ENCODE results near the gene BORCS6. TPM values are rescaled to one million over a fixed set of nuclear protein-coding genes. Genes with fewer than 3 reads are reported as not detected.
A peak's percentile ranks its signal among the peaks of the same experiment; 100 is the strongest.

BORCS6 gene
- total and polyA plus RNA-seq, 2 experiments from 2014 or later: 1.8 to 7.1 TPM

DNA sequence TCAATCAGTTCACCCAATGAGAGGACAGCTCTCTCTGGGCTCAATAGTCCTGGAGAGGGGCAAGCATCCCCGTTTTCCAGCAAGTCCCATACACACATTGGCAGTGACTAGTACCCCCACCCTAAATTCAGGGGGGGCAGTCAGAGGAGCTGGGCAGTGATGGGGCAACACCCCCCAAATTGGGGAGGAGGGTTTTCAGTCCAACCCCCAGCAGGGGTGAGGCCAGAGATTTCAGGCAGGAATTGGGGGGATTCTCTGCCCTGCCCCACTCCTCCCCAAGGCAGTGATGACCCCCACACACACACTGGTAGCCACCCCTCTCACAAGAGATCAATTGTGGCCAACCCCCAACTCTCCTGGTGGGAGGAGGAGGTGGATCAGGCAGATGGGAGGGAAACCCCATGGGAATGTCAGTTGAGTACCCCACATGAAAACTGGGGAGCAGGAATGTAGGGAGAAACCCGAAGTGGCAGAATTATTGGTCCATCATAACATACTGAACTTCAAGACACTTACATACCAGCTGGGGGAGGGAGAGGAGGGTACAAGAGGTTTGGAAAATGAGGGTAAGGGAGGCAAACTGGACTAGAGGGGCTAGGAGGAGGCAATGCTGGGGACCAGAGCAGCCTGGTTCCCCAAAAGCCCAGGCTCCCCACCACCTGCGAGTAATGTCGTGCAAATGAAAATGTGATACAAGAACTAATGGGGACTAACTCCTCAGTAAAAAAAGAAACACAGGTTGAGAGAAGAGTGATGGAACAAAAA lies 30.3 kb downstream of the BORCS6 start:
- peaks cover 5% of the 10 kb centered on the region; the same call in 1 of the 2 replicates for H3K36me3 ChIP-seq (ENCODE audit: insufficient read depth)
- peaks cover 35% of the 10 kb centered on the region for H3K4me1 Mint-ChIP-seq
- no peaks in the 10 kb centered on the region for H3K27me3 ChIP-seq (ENCODE audit: insufficient read depth)
- H3K4me1 ChIP-seq (ENCODE audit: insufficient read depth): peaks cover 32% of the 10 kb centered on the region
- peaks cover 24% of the 10 kb centered on the region; the same call in 1 of the 2 replicates for H3F3A ChIP-seq (replicated peaks; ENCODE audit: low read depth)
- TF ChIP-seq ZNF331 (CRISPR knock-in tag; IDR thresholded peaks at IDR 0.05; ENCODE audit: low read depth): no peak
- H4K20me1 ChIP-seq (replicated peaks; ENCODE audit: insufficient read depth): peaks cover 5% of the 10 kb centered on the region
- H3K36me3 Mint-ChIP-seq (ENCODE audit: low read depth): peaks cover 26% of the 10 kb centered on the region
- H3K4me3 ChIP-seq: no peak overlapping the region
- H3K4me2 ChIP-seq: no peak overlapping the region
- no peak overlapping the region; the same call in 1 of the 2 replicates for H3K27ac ChIP-seq (ENCODE audit: low read depth)
- peaks cover 28% of the 10 kb centered on the region for H3K27me3 Mint-ChIP-seq (ENCODE audit: insufficient read depth, low read depth, poor library complexity)
- ATAC-seq (no peak), DNase-seq (ENCODE audit: low spot score) (no peak)
- H3K27ac Mint-ChIP-seq: no peak overlapping the region
- H3K9me2 ChIP-seq (ENCODE audit: insufficient read depth): no peaks in the 10 kb centered on the region
- H2AFZ ChIP-seq: no peak overlapping the region
- H3K9me3 Mint-ChIP-seq: no peaks in the 10 kb centered on the region
- H3K4me3 Mint-ChIP-seq: peak overlapping the region; percentile 33; the same call in 1 of the 3 replicates
- H3K79me2 ChIP-seq (replicated peaks; ENCODE audit: insufficient read depth): peaks cover 14% of the 10 kb centered on the region; the same call in 1 of the 2 replicates

DNA sequence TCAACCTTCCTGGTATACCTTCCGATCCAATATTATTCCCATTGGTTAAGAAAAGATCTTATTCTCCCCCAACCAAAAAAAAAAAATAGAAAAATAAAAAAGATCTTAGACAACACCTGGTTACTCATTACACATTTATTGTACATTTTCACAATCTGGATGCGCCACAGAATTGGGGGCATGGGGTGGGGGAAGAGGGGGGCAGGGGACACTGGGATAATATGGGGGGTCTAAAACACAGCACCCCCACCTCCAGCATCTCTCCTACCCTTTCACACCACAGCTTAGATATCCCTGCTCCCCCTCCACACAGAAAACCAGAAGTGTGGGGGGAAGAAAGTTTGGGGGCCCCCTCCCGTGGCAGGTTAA lies 31.0 kb downstream of the BORCS6 start:
- Histone ChIP-seq H3K36me3 (ENCODE audit: insufficient read depth) (peaks cover 5% of the 10 kb centered on the region; the same call in 1 of the 2 replicates), H3F3A (replicated peaks; ENCODE audit: low read depth) (peaks cover 26% of the 10 kb centered on the region; the same call in 1 of the 2 replicates), H2AFZ (no peak overlapping the region), H3K9me2 (ENCODE audit: insufficient read depth) (no peaks in the 10 kb centered on the region), H4K20me1 (replicated peaks; ENCODE audit: insufficient read depth) (peaks cover 5% of the 10 kb centered on the region), H3K79me2 (replicated peaks; ENCODE audit: insufficient read depth) (peaks cover 14% of the 10 kb centered on the region; the same call in 1 of the 2 replicates), H3K4me3 (no peak overlapping the region), H3K4me1 (ENCODE audit: insufficient read depth) (peaks cover 28% of the 10 kb centered on the region), H3K4me2 (no peak overlapping the region), H3K27me3 (ENCODE audit: insufficient read depth) (no peaks in the 10 kb centered on the region), H3K27ac (ENCODE audit: low read depth) (no peak overlapping the region)
- Mint-ChIP-seq H3K36me3 (ENCODE audit: low read depth) (peaks cover 26% of the 10 kb centered on the region), H3K27me3 (ENCODE audit: insufficient read depth, low read depth, poor library complexity) (peaks cover 31% of the 10 kb centered on the region), H3K9me3 (no peaks in the 10 kb centered on the region; the same call in 2 of the 3 replicates), H3K4me1 (peaks cover 30% of the 10 kb centered on the region), H3K27ac (no peak overlapping the region), H3K4me3 (peak overlapping the region; percentile 32; the same call in 1 of the 3 replicates)
- ATAC-seq (no peak), DNase-seq (ENCODE audit: low spot score) (no peak)
- TF ChIP-seq, protein P1, sequence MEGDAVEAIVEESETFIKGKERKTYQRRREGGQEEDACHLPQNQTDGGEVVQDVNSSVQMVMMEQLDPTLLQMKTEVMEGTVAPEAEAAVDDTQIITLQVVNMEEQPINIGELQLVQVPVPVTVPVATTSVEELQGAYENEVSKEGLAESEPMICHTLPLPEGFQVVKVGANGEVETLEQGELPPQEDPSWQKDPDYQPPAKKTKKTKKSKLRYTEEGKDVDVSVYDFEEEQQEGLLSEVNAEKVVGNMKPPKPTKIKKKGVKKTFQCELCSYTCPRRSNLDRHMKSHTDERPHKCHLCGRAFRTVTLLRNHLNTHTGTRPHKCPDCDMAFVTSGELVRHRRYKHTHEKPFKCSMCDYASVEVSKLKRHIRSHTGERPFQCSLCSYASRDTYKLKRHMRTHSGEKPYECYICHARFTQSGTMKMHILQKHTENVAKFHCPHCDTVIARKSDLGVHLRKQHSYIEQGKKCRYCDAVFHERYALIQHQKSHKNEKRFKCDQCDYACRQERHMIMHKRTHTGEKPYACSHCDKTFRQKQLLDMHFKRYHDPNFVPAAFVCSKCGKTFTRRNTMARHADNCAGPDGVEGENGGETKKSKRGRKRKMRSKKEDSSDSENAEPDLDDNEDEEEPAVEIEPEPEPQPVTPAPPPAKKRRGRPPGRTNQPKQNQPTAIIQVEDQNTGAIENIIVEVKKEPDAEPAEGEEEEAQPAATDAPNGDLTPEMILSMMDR (conservative IDR thresholded peaks at IDR 0.05; ENCODE audit: low read depth in 2 of 2): no peak
- TF ChIP-seq NANOG (IDR thresholded peaks at IDR 0.05; ENCODE audit: borderline replicate concordance) (no peak), CREB1 (CRISPR knock-in tag; IDR thresholded peaks at IDR 0.05; ENCODE audit: low read depth) (no peak), JUNB (IDR thresholded peaks at IDR 0.05; ENCODE audit: unreplicated experiment) (no peak), EZH2 (IDR thresholded peaks at IDR 0.05; ENCODE audit: low read depth, unreplicated experiment) (no peak), POLR2AphosphoS5 (IDR thresholded peaks at IDR 0.05; ENCODE audit: low read depth) (no peak), ZNF331 (CRISPR knock-in tag; IDR thresholded peaks at IDR 0.05; ENCODE audit: low read depth) (no peak)
- TF ChIP-seq, protein P2, sequence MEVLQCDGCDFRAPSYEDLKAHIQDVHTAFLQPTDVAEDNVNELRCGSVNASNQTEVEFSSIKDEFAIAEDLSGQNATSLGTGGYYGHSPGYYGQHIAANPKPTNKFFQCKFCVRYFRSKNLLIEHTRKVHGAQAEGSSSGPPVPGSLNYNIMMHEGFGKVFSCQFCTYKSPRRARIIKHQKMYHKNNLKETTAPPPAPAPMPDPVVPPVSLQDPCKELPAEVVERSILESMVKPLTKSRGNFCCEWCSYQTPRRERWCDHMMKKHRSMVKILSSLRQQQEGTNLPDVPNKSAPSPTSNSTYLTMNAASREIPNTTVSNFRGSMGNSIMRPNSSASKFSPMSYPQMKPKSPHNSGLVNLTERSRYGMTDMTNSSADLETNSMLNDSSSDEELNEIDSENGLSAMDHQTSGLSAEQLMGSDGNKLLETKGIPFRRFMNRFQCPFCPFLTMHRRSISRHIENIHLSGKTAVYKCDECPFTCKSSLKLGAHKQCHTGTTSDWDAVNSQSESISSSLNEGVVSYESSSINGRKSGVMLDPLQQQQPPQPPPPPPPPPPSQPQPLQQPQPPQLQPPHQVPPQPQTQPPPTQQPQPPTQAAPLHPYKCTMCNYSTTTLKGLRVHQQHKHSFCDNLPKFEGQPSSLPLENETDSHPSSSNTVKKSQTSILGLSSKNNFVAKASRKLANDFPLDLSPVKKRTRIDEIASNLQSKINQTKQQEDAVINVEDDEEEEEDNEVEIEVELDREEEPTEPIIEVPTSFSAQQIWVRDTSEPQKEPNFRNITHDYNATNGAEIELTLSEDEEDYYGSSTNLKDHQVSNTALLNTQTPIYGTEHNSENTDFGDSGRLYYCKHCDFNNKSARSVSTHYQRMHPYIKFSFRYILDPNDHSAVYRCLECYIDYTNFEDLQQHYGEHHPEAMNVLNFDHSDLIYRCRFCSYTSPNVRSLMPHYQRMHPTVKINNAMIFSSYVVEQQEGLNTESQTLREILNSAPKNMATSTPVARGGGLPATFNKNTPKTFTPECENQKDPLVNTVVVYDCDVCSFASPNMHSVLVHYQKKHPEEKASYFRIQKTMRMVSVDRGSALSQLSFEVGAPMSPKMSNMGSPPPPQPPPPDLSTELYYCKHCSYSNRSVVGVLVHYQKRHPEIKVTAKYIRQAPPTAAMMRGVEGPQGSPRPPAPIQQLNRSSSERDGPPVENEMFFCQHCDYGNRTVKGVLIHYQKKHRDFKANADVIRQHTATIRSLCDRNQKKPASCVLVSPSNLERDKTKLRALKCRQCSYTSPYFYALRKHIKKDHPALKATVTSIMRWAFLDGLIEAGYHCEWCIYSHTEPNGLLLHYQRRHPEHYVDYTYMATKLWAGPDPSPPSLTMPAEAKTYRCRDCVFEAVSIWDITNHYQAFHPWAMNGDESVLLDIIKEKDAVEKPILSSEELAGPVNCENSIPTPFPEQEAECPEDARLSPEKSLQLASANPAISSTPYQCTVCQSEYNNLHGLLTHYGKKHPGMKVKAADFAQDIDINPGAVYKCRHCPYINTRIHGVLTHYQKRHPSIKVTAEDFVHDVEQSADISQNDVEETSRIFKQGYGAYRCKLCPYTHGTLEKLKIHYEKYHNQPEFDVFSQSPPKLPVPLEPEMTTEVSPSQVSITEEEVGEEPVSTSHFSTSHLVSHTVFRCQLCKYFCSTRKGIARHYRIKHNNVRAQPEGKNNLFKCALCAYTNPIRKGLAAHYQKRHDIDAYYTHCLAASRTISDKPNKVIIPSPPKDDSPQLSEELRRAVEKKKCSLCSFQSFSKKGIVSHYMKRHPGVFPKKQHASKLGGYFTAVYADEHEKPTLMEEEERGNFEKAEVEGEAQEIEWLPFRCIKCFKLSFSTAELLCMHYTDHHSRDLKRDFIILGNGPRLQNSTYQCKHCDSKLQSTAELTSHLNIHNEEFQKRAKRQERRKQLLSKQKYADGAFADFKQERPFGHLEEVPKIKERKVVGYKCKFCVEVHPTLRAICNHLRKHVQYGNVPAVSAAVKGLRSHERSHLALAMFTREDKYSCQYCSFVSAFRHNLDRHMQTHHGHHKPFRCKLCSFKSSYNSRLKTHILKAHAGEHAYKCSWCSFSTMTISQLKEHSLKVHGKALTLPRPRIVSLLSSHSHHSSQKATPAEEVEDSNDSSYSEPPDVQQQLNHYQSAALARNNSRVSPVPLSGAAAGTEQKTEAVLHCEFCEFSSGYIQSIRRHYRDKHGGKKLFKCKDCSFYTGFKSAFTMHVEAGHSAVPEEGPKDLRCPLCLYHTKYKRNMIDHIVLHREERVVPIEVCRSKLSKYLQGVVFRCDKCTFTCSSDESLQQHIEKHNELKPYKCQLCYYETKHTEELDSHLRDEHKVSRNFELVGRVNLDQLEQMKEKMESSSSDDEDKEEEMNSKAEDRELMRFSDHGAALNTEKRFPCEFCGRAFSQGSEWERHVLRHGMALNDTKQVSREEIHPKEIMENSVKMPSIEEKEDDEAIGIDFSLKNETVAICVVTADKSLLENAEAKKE (CRISPR knock-in tag; IDR thresholded peaks at IDR 0.05): no peak

Measured in GM23338 (cell line).